Stromal cell of bone marrow (primary cell): ENCODE data around the gene GSTCD.
A peak's percentile ranks its signal among the peaks of the same experiment; 100 is the strongest.
"Not testable (repeated sequence)": the region's sequence is repeated elsewhere in the genome, so short reads cannot be mapped to it uniquely, and the experiment has no call there.

Source experiments
- DNase-seq: peaks from one replicate; pipeline ENCODE4 v3.0.0-alpha.2; 2012; ENCODE audit warnings: low read depth

Gene GSTCD

GRCh38 chr4:105708181-105709080 is at the start of gene GSTCD, which contains the start of gene INTS12:
GSTCD (plus strand) TSS chr4:105708784; CDS start chr4:105717614, 8,830 bp downstream.
INTS12 (minus strand) TSS chr4:105708689; CDS start chr4:105700005, 8,684 bp downstream.
- peak; percentile 85 for DNase-seq

- DNase-seq, result no peak
Observed at GRCh38 chr4:105659190-105659589, 49.4 kb upstream of the GSTCD start.

- no peak for DNase-seq
Observed at GRCh38 chr4:105661028-105661427, 47.6 kb upstream of the GSTCD start.

GRCh38 chr4:105662935-105663675 is 45.5 kb upstream of the GSTCD start:
- DNase-seq, result no peak

GRCh38 chr4:105666693-105667092 is 41.9 kb upstream of the GSTCD start:
- DNase-seq, result peak; percentile 25

- no peak for DNase-seq
Observed at GRCh38 chr4:105670684-105671083, 37.9 kb upstream of the GSTCD start.

GRCh38 chr4:105671301-105671700 is 37.3 kb upstream of the GSTCD start:
- DNase-seq, result no peak

GRCh38 chr4:105674011-105674410 is 34.6 kb upstream of the GSTCD start:
- no peak for DNase-seq

GRCh38 chr4:105677709-105678108 is 30.9 kb upstream of the GSTCD start:
- no peak for DNase-seq

- DNase-seq, result peak; percentile 2
Observed at GRCh38 chr4:105679186-105679585, 29.4 kb upstream of the GSTCD start.

- DNase-seq, result no peak
Observed at GRCh38 chr4:105683038-105683437, 25.5 kb upstream of the GSTCD start.

GRCh38 chr4:105686571-105686970 is 22.0 kb upstream of the GSTCD start:
- DNase-seq, result no peak

GRCh38 chr4:105694812-105695211 is 13.8 kb upstream of the GSTCD start:
- not testable (repeated sequence) for DNase-seq

- DNase-seq, result not testable (repeated sequence)
Observed at GRCh38 chr4:105695832-105696231, 12.8 kb upstream of the GSTCD start.

- no peak for DNase-seq
Observed at GRCh38 chr4:105698607-105699006, 10.0 kb upstream of the GSTCD start.

GRCh38 chr4:105707782-105708180 is 803 bp upstream of the GSTCD start:
- no peak for DNase-seq

- DNase-seq, result no peak
Observed at GRCh38 chr4:105709081-105709450, 482 bp downstream of the GSTCD start.

GRCh38 chr4:105710012-105710600 is 1.5 kb downstream of the GSTCD start:
- DNase-seq, result no peak

GRCh38 chr4:105710678-105711077 is 2.1 kb downstream of the GSTCD start:
- no peak for DNase-seq

GRCh38 chr4:105712766-105713165 is 4.2 kb downstream of the GSTCD start:
- DNase-seq, result no peak

- DNase-seq, result no peak
Observed at GRCh38 chr4:105714071-105714521, 5.5 kb downstream of the GSTCD start.

- no peak for DNase-seq
Observed at GRCh38 chr4:105714932-105715331, 6.3 kb downstream of the GSTCD start.
